Measurements from ENCODE around the gene TREM1. TPM values are rescaled to one million over a fixed set of nuclear protein-coding genes. Genes with fewer than 3 reads are reported as not detected.

Gene TREM1
- total RNA-seq, 1 donor from 2014 or later, result 0.20 TPM

- Histone ChIP-seq H3K4me3 (ENCODE audit: insufficient read depth, low read depth, low read length) (no peak overlapping the region), H2AFZ (ENCODE audit: low read depth, low read length) (no peak overlapping the region), H3K9me3 (ENCODE audit: insufficient read depth, low read depth, low read length) (no peaks in the 10 kb centered on the region), H4K20me1 (ENCODE audit: insufficient read depth, low read length) (no peaks in the 10 kb centered on the region), H3K4me1 (ENCODE audit: insufficient read depth, low read length) (no peaks in the 10 kb centered on the region), H3K27ac (ENCODE audit: low read depth, low read length) (no peak overlapping the region), H3K79me2 (ENCODE audit: insufficient read depth, low read length) (no peaks in the 10 kb centered on the region), H3K27me3 (ENCODE audit: insufficient read depth, low read length) (no peaks in the 10 kb centered on the region), H3K4me2 (ENCODE audit: low read length) (no peak overlapping the region), H3K36me3 (ENCODE audit: insufficient read depth, low read length) (no peaks in the 10 kb centered on the region), H3K9ac (ENCODE audit: low read length) (no peak overlapping the region)
- peaks cover 10% of the 10 kb centered on the region for H3K27me3 Mint-ChIP-seq (ENCODE audit: low read depth, unreplicated experiment)
- H3K9me3 Mint-ChIP-seq (ENCODE audit: unreplicated experiment), result peaks cover 2% of the 10 kb centered on the region
- TF ChIP-seq CTCF (IDR thresholded peaks at IDR 0.05; ENCODE audit: insufficient read depth, low read depth, low read length) (no peak), EZH2 (IDR thresholded peaks at IDR 0.05; ENCODE audit: insufficient read depth, low read length) (no peak)
- no peak for FAIRE-seq
- no peak for DNase-seq (ENCODE audit: low read depth)
- H3K4me1 Mint-ChIP-seq (ENCODE audit: low read depth, unreplicated experiment), result peaks cover 33% of the 10 kb centered on the region
- no peak overlapping the region for H3K27ac Mint-ChIP-seq (ENCODE audit: unreplicated experiment)
- no peak overlapping the region for H3K4me3 Mint-ChIP-seq (ENCODE audit: unreplicated experiment)
- peaks cover 2% of the 10 kb centered on the region for H3K36me3 Mint-ChIP-seq (ENCODE audit: low read depth, unreplicated experiment)
Observed at GRCh38 chr6:41255638-41256246, 30.7 kb downstream of the TREM1 start.

- H3K27ac Mint-ChIP-seq (ENCODE audit: unreplicated experiment), result no peak overlapping the region
- no peak for FAIRE-seq
Observed at GRCh38 chr6:41255110-41255509, 31.4 kb downstream of the TREM1 start.

More at GRCh38 chr6:41255110-41255509, 31.4 kb downstream of the TREM1 start:
- Histone ChIP-seq H3K27ac (ENCODE audit: low read depth, low read length) (no peak overlapping the region), H3K9ac (ENCODE audit: low read length) (no peak overlapping the region), H3K79me2 (ENCODE audit: insufficient read depth, low read length) (no peaks in the 10 kb centered on the region), H3K9me3 (ENCODE audit: insufficient read depth, low read depth, low read length) (no peaks in the 10 kb centered on the region), H4K20me1 (ENCODE audit: insufficient read depth, low read length) (no peaks in the 10 kb centered on the region), H3K4me3 (ENCODE audit: insufficient read depth, low read depth, low read length) (no peak overlapping the region), H3K36me3 (ENCODE audit: insufficient read depth, low read length) (no peaks in the 10 kb centered on the region), H3K27me3 (ENCODE audit: insufficient read depth, low read length) (no peaks in the 10 kb centered on the region), H3K4me2 (ENCODE audit: low read length) (no peak overlapping the region), H3K4me1 (ENCODE audit: insufficient read depth, low read length) (no peaks in the 10 kb centered on the region), H2AFZ (ENCODE audit: low read depth, low read length) (no peak overlapping the region)
- Mint-ChIP-seq H3K27me3 (ENCODE audit: low read depth, unreplicated experiment) (peaks cover 10% of the 10 kb centered on the region), H3K36me3 (ENCODE audit: low read depth, unreplicated experiment) (peaks cover 2% of the 10 kb centered on the region), H3K4me1 (ENCODE audit: low read depth, unreplicated experiment) (peaks cover 33% of the 10 kb centered on the region), H3K9me3 (ENCODE audit: unreplicated experiment) (peaks cover 2% of the 10 kb centered on the region), H3K4me3 (ENCODE audit: unreplicated experiment) (no peak overlapping the region)
- no peak for DNase-seq (ENCODE audit: low read depth)
- TF ChIP-seq CTCF (IDR thresholded peaks at IDR 0.05; ENCODE audit: insufficient read depth, low read depth, low read length) (no peak), EZH2 (IDR thresholded peaks at IDR 0.05; ENCODE audit: insufficient read depth, low read length) (no peak)

All from astrocyte (in vitro differentiated cells and primary cell).